Right ventricle myocardium inferior (tissue), 1 donor: Measurements from ENCODE around the gene GPR142. TPM values are rescaled to one million over a fixed set of nuclear protein-coding genes. Genes with fewer than 3 reads are reported as not detected.

Experiments
- ATAC-seq: fragments of 200-7000 bp; cut with Tn5 transposase; one replicate; pipeline ENCODE4 v1.9.1; 2020; ENCODE audit warnings: mild to moderate bottlenecking, moderate library complexity
- DNase-seq: peaks from one replicate; pipeline ENCODE4 v3.0.0; 2021; ENCODE audit errors: missing footprints
- intact Hi-C: fragments of 100-400 bp; cut with DNase I; formaldehyde crosslinking; loops from one replicate; pipeline ENCODE4 v1.11.0; 2022
- total RNA-seq: library from RNA; stranded (reverse); fragmentation: NEBNext Ultra II Directional; extraction: Animal tissue kit (Norgen Biotek cat#: 25700); gene quantifications from one replicate; pipeline ENCODE4 v1.2.1, GENCODE V29; 2021
- donor health status: DM: no; HTN: yes; CAD: no; lungs with severe emphysema.

Gene GPR142
- total RNA-seq, 1 donor from 2014 or later: not detected

GRCh38 chr17:74407384-74407783, 40.1 kb downstream of the GPR142 start:
- intact Hi-C loops: no loop called here
- ATAC-seq (no peak), DNase-seq (no peak)

- no peak for DNase-seq
- no peak for ATAC-seq
- intact Hi-C loops: no loop called here
Measured at GRCh38 chr17:74408262-74408661, 41.0 kb downstream of the GPR142 start.

- no peak for DNase-seq
- ATAC-seq: no peak
- intact Hi-C loops: no loop called here
Measured at GRCh38 chr17:74408815-74409214, 41.5 kb downstream of the GPR142 start.

GRCh38 chr17:74410001-74410443, 42.7 kb downstream of the GPR142 start:
- no peak for DNase-seq
- intact Hi-C loops: no loop called here
- no peak for ATAC-seq

GRCh38 chr17:74412581-74412980, 45.3 kb downstream of the GPR142 start:
- DNase-seq (no peak), ATAC-seq (no peak)
- intact Hi-C loops: no loop called here

GRCh38 chr17:74413491-74413890, 46.2 kb downstream of the GPR142 start:
- no peak for ATAC-seq
- no peak for DNase-seq
- intact Hi-C loops: no loop called here

- no peak for DNase-seq
- ATAC-seq: no peak
- intact Hi-C loops: no loop called here
Measured at GRCh38 chr17:74414510-74414909, 47.2 kb downstream of the GPR142 start.

- ATAC-seq (no peak), DNase-seq (no peak)
- intact Hi-C loops: no loop called here
Measured at GRCh38 chr17:74415608-74416396, 48.5 kb downstream of the GPR142 start.

GRCh38 chr17:74417178-74418045, 50.1 kb downstream of the GPR142 start:
- no peak for ATAC-seq
- intact Hi-C loops: no loop called here
- no peak for DNase-seq

- ATAC-seq (no peak), DNase-seq (no peak)
- intact Hi-C loops: no loop called here
Measured at GRCh38 chr17:74419928-74420411, 52.7 kb downstream of the GPR142 start.

Other genes starting within 250 kb of the GPR142 start
- 747 TPM for gene RPL38, start 163.8 kb upstream of the GPR142 start, total RNA-seq
- gene TTYH2, start 153.9 kb upstream of the GPR142 start, total RNA-seq: 39.2 TPM
- not detected for gene DNAI2, start 93.3 kb upstream of the GPR142 start, total RNA-seq
- gene KIF19, start 41.3 kb upstream of the GPR142 start, total RNA-seq: 0.16 TPM
- gene BTBD17, start 5.6 kb upstream of the GPR142 start, total RNA-seq: not detected
- gene GPRC5C, start 64.6 kb downstream of the GPR142 start, total RNA-seq: 37.2 TPM
- 2.4 TPM for gene CD300A, start 99.1 kb downstream of the GPR142 start, total RNA-seq
- 0.19 TPM for gene CD300LB, start 164.0 kb downstream of the GPR142 start, total RNA-seq
- gene CD300C, start 178.6 kb downstream of the GPR142 start, total RNA-seq: 1.2 TPM
- gene CD300H, start 200.0 kb downstream of the GPR142 start, total RNA-seq: not detected
- not detected for gene CD300LD, start 224.8 kb downstream of the GPR142 start, total RNA-seq